GM23338 (cell line): Measurements from ENCODE around the gene KIFC1. TPM values are rescaled to one million over a fixed set of nuclear protein-coding genes. Genes with fewer than 3 reads are reported as not detected.

Source experiments
- ATAC-seq: fragments of 200-7000 bp; cut with Tn5 transposase; 3 replicates; pipeline ENCODE4 v1.9.1; 2020
- DNase-seq: peaks from one replicate; pipeline ENCODE4 v3.0.0-alpha.2; 2015; ENCODE audit warnings: low spot score
- H2AFZ ChIP-seq: fragments of 200-600 bp; sonication (generic); 2 replicates; pipeline ENCODE4 v1.8.0; 2016; ENCODE audit warnings: antibody characterized with exemption, mild to moderate bottlenecking, moderate library complexity
- H3F3A ChIP-seq: fragments of 200-600 bp; sonication (generic); replicated peaks from 2 replicates; pipeline ENCODE4 v1.8.0; 2017; ENCODE audit warnings: antibody characterized with exemption, mixed run types, low read depth
- H3K27ac ChIP-seq: fragments of 200-600 bp; sonication (generic); 2 replicates; pipeline ENCODE4 v1.6.1; 2016; ENCODE audit warnings: low read depth
- H3K27me3 ChIP-seq: fragments of 200-600 bp; sonication (generic); 2 replicates; pipeline ENCODE4 v1.8.0; 2016; ENCODE audit warnings: mild to moderate bottlenecking, mixed run types, moderate library complexity; ENCODE audit not compliant: insufficient read depth
- H3K36me3 ChIP-seq: fragments of 200-600 bp; sonication (generic); 2 replicates; pipeline ENCODE4 v1.8.0; 2016; ENCODE audit warnings: mild to moderate bottlenecking; ENCODE audit not compliant: insufficient read depth
- H3K4me1 ChIP-seq: fragments of 200-600 bp; sonication (generic); 2 replicates; pipeline ENCODE4 v1.8.0; 2016; ENCODE audit warnings: mild to moderate bottlenecking, moderate library complexity; ENCODE audit not compliant: insufficient read depth
- H3K4me2 ChIP-seq: fragments of 200-600 bp; sonication (generic); 2 replicates; pipeline ENCODE4 v1.7.1; 2017; ENCODE audit warnings: mixed run types
- H3K4me3 ChIP-seq: fragments of 200-600 bp; sonication (generic); 2 replicates; pipeline ENCODE4 v1.6.1; 2016; ENCODE audit warnings: mixed run types
- H3K79me2 ChIP-seq: fragments of 200-600 bp; sonication (generic); replicated peaks from 2 replicates; pipeline ENCODE4 v1.8.0; 2017; ENCODE audit warnings: mild to moderate bottlenecking; ENCODE audit not compliant: insufficient read depth
- H3K9me2 ChIP-seq: fragments of 200-600 bp; sonication (generic); 2 replicates; pipeline ENCODE4 v1.8.0; 2017; ENCODE audit not compliant: insufficient read depth
- H4K20me1 ChIP-seq: fragments of 200-600 bp; sonication (generic); replicated peaks from 2 replicates; pipeline ENCODE4 v1.8.0; 2017; ENCODE audit warnings: mild to moderate bottlenecking; ENCODE audit not compliant: insufficient read depth
- H3K27ac Mint-ChIP-seq: 2 replicates; pipeline ENCODE4 v1.8.0; 2020; ENCODE audit warnings: inconsistent platforms, mild to moderate bottlenecking, moderate library complexity, mixed read lengths
- H3K27me3 Mint-ChIP-seq: 3 replicates; pipeline ENCODE4 v1.8.0; 2022; ENCODE audit warnings: low read depth, mild to moderate bottlenecking, moderate library complexity, mixed read lengths, inconsistent platforms; ENCODE audit not compliant: insufficient read depth, poor library complexity
- H3K36me3 Mint-ChIP-seq: 3 replicates; pipeline ENCODE4 v1.8.0; 2021; ENCODE audit warnings: low read depth, mild to moderate bottlenecking, inconsistent platforms, moderate library complexity, mixed read lengths
- H3K4me1 Mint-ChIP-seq: 3 replicates; pipeline ENCODE4 v1.8.0; 2020; ENCODE audit warnings: mild to moderate bottlenecking, inconsistent platforms, mixed read lengths
- H3K4me3 Mint-ChIP-seq: 3 replicates; pipeline ENCODE4 v1.8.0; 2021; ENCODE audit warnings: moderate library complexity, mild to moderate bottlenecking, inconsistent platforms, mixed read lengths
- H3K9me3 Mint-ChIP-seq: 3 replicates; pipeline ENCODE4 v1.8.0; 2020; ENCODE audit warnings: moderate library complexity, mild to moderate bottlenecking, inconsistent platforms, mixed read lengths
- CREB1 ChIP-seq: fragments of 250-450 bp; sonication (Bioruptor Pico); IDR thresholded peaks from 2 replicates; pipeline ENCODE4 v1.5.0; 2020; ENCODE audit warnings: low read depth, mild to moderate bottlenecking, moderate library complexity
- EZH2 ChIP-seq: fragments of 200-600 bp; sonication (generic); IDR thresholded peaks from one replicate; pipeline ENCODE4 v1.8.0; 2017; ENCODE audit warnings: antibody characterized with exemption, mild to moderate bottlenecking, low read depth; ENCODE audit not compliant: unreplicated experiment
- EZH2phosphoT487 ChIP-seq: fragments of 200-600 bp; sonication (generic); IDR thresholded peaks from one replicate; pipeline ENCODE4 v1.8.1; 2018; ENCODE audit warnings: antibody characterized with exemption; ENCODE audit not compliant: unreplicated experiment
- NANOG ChIP-seq: IDR thresholded peaks from 2 replicates; pipeline ENCODE4 v1.6.1; 2016; ENCODE audit warnings: antibody characterized with exemption, borderline replicate concordance
- POLR2AphosphoS5 ChIP-seq: IDR thresholded peaks from 2 replicates; pipeline ENCODE4 v1.6.1; 2016; ENCODE audit warnings: antibody characterized with exemption, low read depth
- polyA plus RNA-seq: library from polyadenylated mRNA; unstranded; fragments of >200 nt; fragmentation: Nextera tagmentation; extraction: Ambion mirVana; gene quantifications from 2 replicates; pipeline ENCODE4 v1.2.1, GENCODE V29; 2016
- total RNA-seq: library from RNA; depleted of rRNA; stranded (reverse); fragments of >200 nt; shearing (Covaris generic); gene quantifications from 2 replicates; pipeline ENCODE4 v1.2.3, GENCODE V29; 2014
- TF ChIP-seq, protein P1 (sequence below): IDR thresholded peaks from one replicate; pipeline ENCODE4 v1.6.1; 2018; ENCODE audit warnings: antibody characterized with exemption; ENCODE audit not compliant: unreplicated experiment

The KIFC1 gene
- total and polyA plus RNA-seq, 2 experiments from 2014 or later: 10.3 to 61.7 TPM

DNA sequence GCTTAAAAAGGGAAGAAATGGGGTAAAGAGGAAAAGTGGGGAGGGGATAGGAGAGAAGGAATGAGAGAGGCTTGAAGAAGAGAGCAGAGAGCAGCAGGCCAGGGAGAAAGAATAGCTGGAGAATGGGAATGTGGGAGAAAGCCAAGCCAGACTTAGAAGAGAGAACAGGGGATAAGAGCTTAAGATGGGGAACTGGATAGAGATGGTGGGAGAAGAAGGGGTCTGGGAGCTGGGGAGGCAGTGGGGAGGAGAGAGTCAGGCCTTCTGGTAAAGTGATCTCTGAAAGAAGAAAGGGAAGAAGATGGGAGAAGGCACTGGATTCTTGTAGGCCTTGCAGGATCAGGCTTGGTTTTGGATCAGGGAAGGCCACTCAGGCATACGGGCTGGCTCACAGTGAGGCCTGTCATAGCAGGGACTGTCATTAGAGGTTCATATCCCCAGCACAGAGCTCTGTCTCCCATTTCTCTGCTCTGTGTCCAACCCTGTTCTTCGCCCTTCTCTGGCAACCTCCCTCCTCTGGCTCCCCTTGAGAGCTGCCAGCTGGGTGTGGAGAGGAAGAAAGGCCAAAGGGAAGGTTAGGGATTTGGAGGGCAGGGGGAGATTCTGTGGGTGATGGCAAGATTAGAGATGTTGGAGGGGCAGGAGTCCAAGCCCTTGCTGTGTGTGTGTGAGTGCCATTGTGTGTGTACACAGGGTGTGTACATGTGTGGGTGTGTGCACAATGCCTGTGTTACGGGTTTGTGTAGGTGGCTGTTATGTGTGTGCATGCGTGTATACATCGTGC is 37.5 kb downstream of the KIFC1 start:
- Histone ChIP-seq H3K79me2 (peaks cover 61% of the 10 kb centered on the region), H2AFZ (no peak overlapping the region), H3K27me3 (no peaks in the 10 kb centered on the region), H3K9me2 (no peaks in the 10 kb centered on the region), H3K36me3 (no peaks in the 10 kb centered on the region), H4K20me1 (no peaks in the 10 kb centered on the region; the same call in 1 of the 2 replicates), H3F3A (peaks cover 26% of the 10 kb centered on the region), H3K4me1 (peaks cover 66% of the 10 kb centered on the region), H3K27ac (peak overlapping the region; percentile 33; the same call in 1 of the 2 replicates), H3K4me2 (peak overlapping the region; percentile 79), H3K4me3 (peak overlapping the region; percentile 52; the same call in 1 of the 2 replicates)
- H3K4me1 Mint-ChIP-seq: peaks cover 70% of the 10 kb centered on the region
- H3K36me3 Mint-ChIP-seq: peaks cover 26% of the 10 kb centered on the region
- H3K27me3 Mint-ChIP-seq: peaks cover 30% of the 10 kb centered on the region
- H3K9me3 Mint-ChIP-seq: no peaks in the 10 kb centered on the region
- ATAC-seq (no peak), DNase-seq (no peak)
- H3K4me3 Mint-ChIP-seq: peak overlapping the region; percentile 80
- TF ChIP-seq, protein P1, sequence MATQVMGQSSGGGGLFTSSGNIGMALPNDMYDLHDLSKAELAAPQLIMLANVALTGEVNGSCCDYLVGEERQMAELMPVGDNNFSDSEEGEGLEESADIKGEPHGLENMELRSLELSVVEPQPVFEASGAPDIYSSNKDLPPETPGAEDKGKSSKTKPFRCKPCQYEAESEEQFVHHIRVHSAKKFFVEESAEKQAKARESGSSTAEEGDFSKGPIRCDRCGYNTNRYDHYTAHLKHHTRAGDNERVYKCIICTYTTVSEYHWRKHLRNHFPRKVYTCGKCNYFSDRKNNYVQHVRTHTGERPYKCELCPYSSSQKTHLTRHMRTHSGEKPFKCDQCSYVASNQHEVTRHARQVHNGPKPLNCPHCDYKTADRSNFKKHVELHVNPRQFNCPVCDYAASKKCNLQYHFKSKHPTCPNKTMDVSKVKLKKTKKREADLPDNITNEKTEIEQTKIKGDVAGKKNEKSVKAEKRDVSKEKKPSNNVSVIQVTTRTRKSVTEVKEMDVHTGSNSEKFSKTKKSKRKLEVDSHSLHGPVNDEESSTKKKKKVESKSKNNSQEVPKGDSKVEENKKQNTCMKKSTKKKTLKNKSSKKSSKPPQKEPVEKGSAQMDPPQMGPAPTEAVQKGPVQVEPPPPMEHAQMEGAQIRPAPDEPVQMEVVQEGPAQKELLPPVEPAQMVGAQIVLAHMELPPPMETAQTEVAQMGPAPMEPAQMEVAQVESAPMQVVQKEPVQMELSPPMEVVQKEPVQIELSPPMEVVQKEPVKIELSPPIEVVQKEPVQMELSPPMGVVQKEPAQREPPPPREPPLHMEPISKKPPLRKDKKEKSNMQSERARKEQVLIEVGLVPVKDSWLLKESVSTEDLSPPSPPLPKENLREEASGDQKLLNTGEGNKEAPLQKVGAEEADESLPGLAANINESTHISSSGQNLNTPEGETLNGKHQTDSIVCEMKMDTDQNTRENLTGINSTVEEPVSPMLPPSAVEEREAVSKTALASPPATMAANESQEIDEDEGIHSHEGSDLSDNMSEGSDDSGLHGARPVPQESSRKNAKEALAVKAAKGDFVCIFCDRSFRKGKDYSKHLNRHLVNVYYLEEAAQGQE: no peak
- 0 out of 2 replicates have a peak, but pooled peaks have one; percentile 17 for TF ChIP-seq POLR2AphosphoS5
- peak overlapping the region; percentile 90 for H3K27ac Mint-ChIP-seq

DNA sequence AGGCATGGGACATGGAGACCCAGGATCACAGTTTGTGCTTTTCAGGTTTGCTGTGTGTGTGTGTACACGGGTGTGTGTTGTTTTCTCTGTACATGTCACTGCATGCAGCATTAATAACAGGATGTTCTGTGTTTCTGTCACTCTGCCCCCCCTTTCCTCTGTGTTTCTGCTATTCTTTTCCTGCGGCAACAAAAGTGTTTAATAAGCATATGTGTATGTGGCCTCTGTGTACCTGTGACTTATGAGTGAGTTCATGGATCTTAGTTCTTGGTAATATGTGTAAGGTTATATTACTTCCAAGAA is 38.1 kb downstream of the KIFC1 start:
- no peak for ATAC-seq
- H3K27me3 ChIP-seq: no peaks in the 10 kb centered on the region
- DNase-seq: no peak
- H3F3A ChIP-seq: peaks cover 26% of the 10 kb centered on the region
- H3K27ac ChIP-seq: peak overlapping the region; percentile 100; the same call in 1 of the 2 replicates
- no peak overlapping the region; the same call in 1 of the 2 replicates for H3K4me3 ChIP-seq
- no peaks in the 10 kb centered on the region for H3K9me2 ChIP-seq
- Mint-ChIP-seq H3K36me3 (peaks cover 26% of the 10 kb centered on the region), H3K27me3 (peaks cover 29% of the 10 kb centered on the region), H3K27ac (peak overlapping the region; percentile 90), H3K4me3 (peak overlapping the region; percentile 80), H3K4me1 (peaks cover 67% of the 10 kb centered on the region), H3K9me3 (no peaks in the 10 kb centered on the region)
- TF ChIP-seq, protein P1: no peak
- TF ChIP-seq POLR2AphosphoS5: no peak
- no peak for TF ChIP-seq NANOG
- no peak for TF ChIP-seq EZH2phosphoT487
- no peak for TF ChIP-seq CREB1 (CRISPR knock-in tag)
- no peak for TF ChIP-seq EZH2
- peaks cover 65% of the 10 kb centered on the region for H3K4me1 ChIP-seq
- H3K36me3 ChIP-seq: 0 out of 2 replicates have a peak, but pooled peaks cover under 1% of the 10 kb centered on the region
- no peak overlapping the region for H2AFZ ChIP-seq
- H3K79me2 ChIP-seq: peaks cover 62% of the 10 kb centered on the region
- H3K4me2 ChIP-seq: peak overlapping the region; percentile 90
- H4K20me1 ChIP-seq: no peaks in the 10 kb centered on the region; the same call in 1 of the 2 replicates
